ENCODE data around the gene VPS13D.

- TF ChIP-seq, protein P1, sequence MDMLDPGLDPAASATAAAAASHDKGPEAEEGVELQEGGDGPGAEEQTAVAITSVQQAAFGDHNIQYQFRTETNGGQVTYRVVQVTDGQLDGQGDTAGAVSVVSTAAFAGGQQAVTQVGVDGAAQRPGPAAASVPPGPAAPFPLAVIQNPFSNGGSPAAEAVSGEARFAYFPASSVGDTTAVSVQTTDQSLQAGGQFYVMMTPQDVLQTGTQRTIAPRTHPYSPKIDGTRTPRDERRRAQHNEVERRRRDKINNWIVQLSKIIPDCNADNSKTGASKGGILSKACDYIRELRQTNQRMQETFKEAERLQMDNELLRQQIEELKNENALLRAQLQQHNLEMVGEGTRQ (IDR thresholded peaks at IDR 0.05; ENCODE audit: low read depth, low read length) = no peak
- TF ChIP-seq CTCF (conservative IDR thresholded peaks at IDR 0.05; ENCODE audit: low read depth, low read length) = no peak
- TF ChIP-seq POLR2A (IDR thresholded peaks at IDR 0.05; ENCODE audit: low read depth, low read length) = no peak
- TF ChIP-seq RFX5 (IDR thresholded peaks at IDR 0.05; ENCODE audit: low read depth, low read length) = no peak
- TF ChIP-seq CHD1 (IDR thresholded peaks at IDR 0.05; ENCODE audit: low read depth, low read length) = no peak
- TF ChIP-seq RAD21 (IDR thresholded peaks at IDR 0.05; ENCODE audit: low read length) = no peak
- TF ChIP-seq RCOR1 (IDR thresholded peaks at IDR 0.05; ENCODE audit: insufficient replicate concordance, low read length) = no peak
- TF ChIP-seq CEBPB (IDR thresholded peaks at IDR 0.05; ENCODE audit: low read depth, low read length) = no peak
- no peak for TF ChIP-seq SMC3 (IDR thresholded peaks at IDR 0.05; ENCODE audit: low read depth, low read length)
- TF ChIP-seq, protein P2, sequence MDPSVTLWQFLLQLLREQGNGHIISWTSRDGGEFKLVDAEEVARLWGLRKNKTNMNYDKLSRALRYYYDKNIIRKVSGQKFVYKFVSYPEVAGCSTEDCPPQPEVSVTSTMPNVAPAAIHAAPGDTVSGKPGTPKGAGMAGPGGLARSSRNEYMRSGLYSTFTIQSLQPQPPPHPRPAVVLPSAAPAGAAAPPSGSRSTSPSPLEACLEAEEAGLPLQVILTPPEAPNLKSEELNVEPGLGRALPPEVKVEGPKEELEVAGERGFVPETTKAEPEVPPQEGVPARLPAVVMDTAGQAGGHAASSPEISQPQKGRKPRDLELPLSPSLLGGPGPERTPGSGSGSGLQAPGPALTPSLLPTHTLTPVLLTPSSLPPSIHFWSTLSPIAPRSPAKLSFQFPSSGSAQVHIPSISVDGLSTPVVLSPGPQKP (IDR thresholded peaks at IDR 0.05; ENCODE audit: borderline replicate concordance, low read depth, low read length) = no peak
Measured at GRCh38 chr1:12326986-12327385, 97.2 kb downstream of the VPS13D start.
